ENCODE data around the gene SPATA18.

DNA sequence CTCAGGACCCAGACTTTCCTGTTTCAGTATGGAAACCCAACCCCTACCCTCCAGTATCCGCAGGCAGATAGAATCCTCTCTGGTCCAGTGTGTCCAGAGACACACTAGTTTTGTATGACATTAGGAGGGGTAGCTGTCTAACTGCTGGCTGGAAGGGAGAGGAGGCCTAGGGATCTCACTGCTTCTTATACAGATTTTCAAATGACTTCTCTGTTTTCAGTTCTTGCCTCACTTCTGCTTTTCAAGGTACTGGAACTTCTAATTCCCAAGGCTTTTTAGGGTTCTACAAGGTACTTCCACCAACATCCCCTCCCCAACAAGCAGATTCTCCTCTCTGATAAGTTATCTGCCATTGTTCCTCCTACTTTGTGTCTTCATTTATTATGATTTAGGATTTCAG lies 19.1 kb upstream of the SPATA18 start:
- no peak for TF ChIP-seq POLR2AphosphoS5 (IDR thresholded peaks at IDR 0.05)
- TF ChIP-seq, protein P1, sequence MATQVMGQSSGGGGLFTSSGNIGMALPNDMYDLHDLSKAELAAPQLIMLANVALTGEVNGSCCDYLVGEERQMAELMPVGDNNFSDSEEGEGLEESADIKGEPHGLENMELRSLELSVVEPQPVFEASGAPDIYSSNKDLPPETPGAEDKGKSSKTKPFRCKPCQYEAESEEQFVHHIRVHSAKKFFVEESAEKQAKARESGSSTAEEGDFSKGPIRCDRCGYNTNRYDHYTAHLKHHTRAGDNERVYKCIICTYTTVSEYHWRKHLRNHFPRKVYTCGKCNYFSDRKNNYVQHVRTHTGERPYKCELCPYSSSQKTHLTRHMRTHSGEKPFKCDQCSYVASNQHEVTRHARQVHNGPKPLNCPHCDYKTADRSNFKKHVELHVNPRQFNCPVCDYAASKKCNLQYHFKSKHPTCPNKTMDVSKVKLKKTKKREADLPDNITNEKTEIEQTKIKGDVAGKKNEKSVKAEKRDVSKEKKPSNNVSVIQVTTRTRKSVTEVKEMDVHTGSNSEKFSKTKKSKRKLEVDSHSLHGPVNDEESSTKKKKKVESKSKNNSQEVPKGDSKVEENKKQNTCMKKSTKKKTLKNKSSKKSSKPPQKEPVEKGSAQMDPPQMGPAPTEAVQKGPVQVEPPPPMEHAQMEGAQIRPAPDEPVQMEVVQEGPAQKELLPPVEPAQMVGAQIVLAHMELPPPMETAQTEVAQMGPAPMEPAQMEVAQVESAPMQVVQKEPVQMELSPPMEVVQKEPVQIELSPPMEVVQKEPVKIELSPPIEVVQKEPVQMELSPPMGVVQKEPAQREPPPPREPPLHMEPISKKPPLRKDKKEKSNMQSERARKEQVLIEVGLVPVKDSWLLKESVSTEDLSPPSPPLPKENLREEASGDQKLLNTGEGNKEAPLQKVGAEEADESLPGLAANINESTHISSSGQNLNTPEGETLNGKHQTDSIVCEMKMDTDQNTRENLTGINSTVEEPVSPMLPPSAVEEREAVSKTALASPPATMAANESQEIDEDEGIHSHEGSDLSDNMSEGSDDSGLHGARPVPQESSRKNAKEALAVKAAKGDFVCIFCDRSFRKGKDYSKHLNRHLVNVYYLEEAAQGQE (IDR thresholded peaks at IDR 0.05; ENCODE audit: borderline replicate concordance): no peak
- TF ChIP-seq, protein P2, sequence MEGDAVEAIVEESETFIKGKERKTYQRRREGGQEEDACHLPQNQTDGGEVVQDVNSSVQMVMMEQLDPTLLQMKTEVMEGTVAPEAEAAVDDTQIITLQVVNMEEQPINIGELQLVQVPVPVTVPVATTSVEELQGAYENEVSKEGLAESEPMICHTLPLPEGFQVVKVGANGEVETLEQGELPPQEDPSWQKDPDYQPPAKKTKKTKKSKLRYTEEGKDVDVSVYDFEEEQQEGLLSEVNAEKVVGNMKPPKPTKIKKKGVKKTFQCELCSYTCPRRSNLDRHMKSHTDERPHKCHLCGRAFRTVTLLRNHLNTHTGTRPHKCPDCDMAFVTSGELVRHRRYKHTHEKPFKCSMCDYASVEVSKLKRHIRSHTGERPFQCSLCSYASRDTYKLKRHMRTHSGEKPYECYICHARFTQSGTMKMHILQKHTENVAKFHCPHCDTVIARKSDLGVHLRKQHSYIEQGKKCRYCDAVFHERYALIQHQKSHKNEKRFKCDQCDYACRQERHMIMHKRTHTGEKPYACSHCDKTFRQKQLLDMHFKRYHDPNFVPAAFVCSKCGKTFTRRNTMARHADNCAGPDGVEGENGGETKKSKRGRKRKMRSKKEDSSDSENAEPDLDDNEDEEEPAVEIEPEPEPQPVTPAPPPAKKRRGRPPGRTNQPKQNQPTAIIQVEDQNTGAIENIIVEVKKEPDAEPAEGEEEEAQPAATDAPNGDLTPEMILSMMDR (IDR thresholded peaks at IDR 0.05; ENCODE audit: poor library complexity, severe bottlenecking): no peak
- TF ChIP-seq MXI1 (conservative IDR thresholded peaks at IDR 0.05; ENCODE audit: poor library complexity, severe bottlenecking): no peak
- TF ChIP-seq TAF1 (IDR thresholded peaks at IDR 0.05; ENCODE audit: low read depth): no peak
- no peak for TF ChIP-seq SMC3 (conservative IDR thresholded peaks at IDR 0.05; ENCODE audit: poor library complexity)
- no peak for TF ChIP-seq EP300 (conservative IDR thresholded peaks at IDR 0.05; ENCODE audit: poor library complexity, severe bottlenecking)

Data from neural cell (in vitro differentiated cells).